HCT116 (cell line): ENCODE data around the gene U2AF2.

Experiments
- CTCF ChIP-seq, 3 experiments: fragments of 200-600 bp in 1 of 3; sonication (generic) in 1 of 3; IDR thresholded peaks in 2 of 3; conservative IDR thresholded peaks in 1 of 3; 2 replicates each; pipeline ENCODE4 v1.5.1; 2012 to 2017; ENCODE audit warnings: low read depth in 2 of 3, low read length in 2 of 3, antibody characterized with exemption in 1 of 3, borderline replicate concordance in 1 of 3, control low read depth in 1 of 3, mild to moderate bottlenecking in 1 of 3, mixed read lengths in 1 of 3, mixed run types in 1 of 3, moderate library complexity in 1 of 3; ENCODE audit not compliant: insufficient read depth in 1 of 3
- EZH2 ChIP-seq: fragments of 200-600 bp; sonication (generic); IDR thresholded peaks from 2 replicates; pipeline ENCODE4 v1.6.1; 2017; ENCODE audit warnings: antibody characterized with exemption, mixed run types
- FOSL1 ChIP-seq: IDR thresholded peaks from 2 replicates; pipeline ENCODE4 v1.6.1; 2012; ENCODE audit warnings: low read depth
- POLR2A ChIP-seq: IDR thresholded peaks from 2 replicates; pipeline ENCODE4 v1.7.0; 2011; ENCODE audit warnings: borderline replicate concordance; ENCODE audit not compliant: insufficient read depth, insufficient read length; ENCODE audit errors: extremely low read depth
- RAD21 ChIP-seq: IDR thresholded peaks from 2 replicates; pipeline ENCODE4 v1.6.1; 2012; ENCODE audit warnings: low read depth, mild to moderate bottlenecking
- SP1 ChIP-seq: IDR thresholded peaks from 2 replicates; pipeline ENCODE4 v1.6.1; 2012; ENCODE audit warnings: low read depth
- YY1 ChIP-seq: IDR thresholded peaks from 2 replicates; pipeline ENCODE4 v1.6.1; 2011; ENCODE audit warnings: low read length, low read depth, moderate library complexity, mild to moderate bottlenecking; ENCODE audit not compliant: insufficient replicate concordance; ENCODE audit errors: extremely low read depth
- ZNF274 ChIP-seq: fragments of 200-500 bp; sonication (Bioruptor generic); IDR thresholded peaks from 2 replicates; pipeline ENCODE4 v1.6.1; 2014; ENCODE audit warnings: mild to moderate bottlenecking, low read depth, low read length, inconsistent platforms

- no peak for TF ChIP-seq CTCF (IDR thresholded peaks at IDR 0.05 in 2 of 3, conservative IDR thresholded peaks at IDR 0.05 in 1 of 3; ENCODE audit: borderline replicate concordance in 1 of 3, insufficient read depth in 1 of 3, low read depth in 2 of 3, low read length in 2 of 3)
- TF ChIP-seq FOSL1, result no peak
- TF ChIP-seq RAD21, result no peak
- TF ChIP-seq POLR2A, result no peak
- TF ChIP-seq ZNF274, result no peak
- TF ChIP-seq YY1, result no peak
- TF ChIP-seq EZH2, result no peak
- TF ChIP-seq SP1, result no peak
Observed at GRCh38 chr19:55658846-55659459, 4.1 kb downstream of the U2AF2 start.
